HepG2 (cell line): Measurements from ENCODE around the gene TIAM1. TPM values are rescaled to one million over a fixed set of nuclear protein-coding genes. Genes with fewer than 3 reads are reported as not detected.

Experiments
- ATAC-seq: fragments of 200-7000 bp; cut with Tn5 transposase; 3 replicates; pipeline ENCODE4 v1.9.1; 2020; ENCODE audit warnings: mild to moderate bottlenecking, moderate library complexity
- BruUV-seq: library from RNA; stranded (reverse); fragments of 400-500 nt; replicated peaks from 2 replicates; lab custom pipeline; 2021; lab: Mats Ljungman, UMichigan
- CTCF ChIA-PET: fragments of 300-600 bp; formaldehyde crosslinking; extraction: SDS; loops from one replicate; lab custom pipeline; 2021; ENCODE audit warnings: low total read pairs, inconsistent platforms, low intra/inter-chr PET ratio; lab: Yijun Ruan, JAX
- POLR2A ChIA-PET: fragments of 350-600 bp; sonication (Branson Sonifier 250); formaldehyde crosslinking; loops from one replicate; lab custom pipeline; 2020; ENCODE audit warnings: antibody characterized with exemption, inconsistent platforms; lab: Yijun Ruan, JAX
- DNase-seq: peaks from one replicate; pipeline ENCODE4 v3.0.0-alpha.2; 2015; ENCODE audit warnings: low spot score
- FAIRE-seq: peaks from 3 replicates; lab custom pipeline; 2011; peaks lifted over from hg19 to GRCh38; lab: Jason Lieb, UNC
- H2AFZ ChIP-seq: one replicate; pipeline ENCODE4 v1.6.1; 2011; ENCODE audit warnings: low read length, inconsistent platforms
- H3K27ac ChIP-seq: fragments of 300-600 bp; 3 replicates; pipeline ENCODE4 v1.8.0; 2011; ENCODE audit warnings: mixed run types, mild to moderate bottlenecking, mixed read lengths, low read length, inconsistent platforms; ENCODE audit not compliant: insufficient read depth; ENCODE audit errors: extremely low read length
- H3K27me3 ChIP-seq, 2 experiments: fragments of 200-600 bp in 1 of 2; 2 replicates in 1 of 2; 3 replicates in 1 of 2; pipeline versions ENCODE4 v1.6.0 to v1.8.0; 2011; ENCODE audit warnings: low read length in 2 of 2, mild to moderate bottlenecking in 2 of 2, moderate library complexity in 2 of 2, inconsistent platforms in 1 of 2; ENCODE audit not compliant: insufficient read depth in 2 of 2, control insufficient read depth in 1 of 2
- H3K36me3 ChIP-seq, 2 experiments: fragments of 200-600 bp in 1 of 2; replicated peaks in 1 of 2; 2 replicates in 1 of 2; 3 replicates in 1 of 2; pipeline versions ENCODE4 v1.5.1 to v1.8.0; 2011; ENCODE audit warnings: low read length in 2 of 2, inconsistent platforms in 1 of 2; ENCODE audit not compliant: insufficient read depth in 2 of 2, control insufficient read depth in 1 of 2
- H3K4me1 ChIP-seq: 2 replicates; pipeline ENCODE4 v1.5.1; 2012; ENCODE audit warnings: low read length, inconsistent platforms; ENCODE audit not compliant: insufficient read depth
- H3K4me2 ChIP-seq: 2 replicates; pipeline ENCODE4 v1.6.0; 2011; ENCODE audit warnings: low read depth, low read length, inconsistent platforms
- H3K4me3 ChIP-seq, 3 experiments: fragments of 200-600 bp in 1 of 3; sonication (generic), shearing (Covaris generic) in 1 of 3; replicated peaks in 1 of 3; 2 replicates each; pipeline ENCODE4 v1.5.1; 2011 to 2016; ENCODE audit warnings: low read length in 3 of 3, inconsistent platforms in 2 of 3, low read depth in 2 of 3, mild to moderate bottlenecking in 2 of 3, control low read depth in 1 of 3, mixed read lengths in 1 of 3; ENCODE audit not compliant: insufficient read depth in 1 of 3
- H3K79me2 ChIP-seq: one replicate; pipeline ENCODE4 v1.6.1; 2011; ENCODE audit warnings: low read length, inconsistent platforms; ENCODE audit not compliant: insufficient read depth
- H3K9ac ChIP-seq: 2 replicates; pipeline ENCODE4 v1.6.0; 2011; ENCODE audit warnings: mild to moderate bottlenecking, low read depth, low read length, inconsistent platforms; ENCODE audit not compliant: insufficient read depth
- H3K9me3 ChIP-seq: 2 replicates; pipeline ENCODE4 v1.5.1; 2012; ENCODE audit warnings: mild to moderate bottlenecking, low read length
- H4K20me1 ChIP-seq: 2 replicates; pipeline ENCODE4 v1.6.0; 2011; ENCODE audit warnings: inconsistent platforms, mild to moderate bottlenecking, low read length, moderate library complexity; ENCODE audit not compliant: insufficient read depth
- E2F5 ChIP-seq: sonication (generic); formaldehyde crosslinking; conservative IDR thresholded peaks from 2 replicates; pipeline ENCODE4 v1.4.0; 2020; ENCODE audit warnings: missing genetic modification reagents
- GATA4 ChIP-seq: sonication (generic); IDR thresholded peaks from 2 replicates; pipeline ENCODE4 v1.6.1; 2016; ENCODE audit warnings: antibody characterized with exemption, low read depth, borderline replicate concordance
- MAFF ChIP-seq: IDR thresholded peaks from 2 replicates; pipeline ENCODE4 v1.6.1; 2011; ENCODE audit warnings: low read depth, low read length, improper control_type of control experiment
- MXI1 ChIP-seq: IDR thresholded peaks from 3 replicates; pipeline ENCODE4 v1.6.1; 2012; ENCODE audit warnings: low read depth, low read length, inconsistent platforms, borderline replicate concordance
- PAXIP1 ChIP-seq: sonication (generic); formaldehyde crosslinking; conservative IDR thresholded peaks from 2 replicates; pipeline ENCODE4 v1.4.0; 2020; ENCODE audit warnings: mild to moderate bottlenecking, missing genetic modification reagents, moderate library complexity
- SNAPC5 ChIP-seq: sonication (generic); formaldehyde crosslinking; IDR thresholded peaks from 2 replicates; pipeline ENCODE4 v1.8.1; 2023; ENCODE audit warnings: mild to moderate bottlenecking, missing genetic modification reagents, borderline replicate concordance
- ZBTB1 ChIP-seq: sonication (generic); formaldehyde crosslinking; IDR thresholded peaks from 2 replicates; pipeline ENCODE4 v1.4.0; 2020; ENCODE audit warnings: missing genetic modification reagents, borderline replicate concordance
- ZBTB40 ChIP-seq, 2 experiments: fragments of 450-650 bp in 1 of 2; sonication (generic) in 1 of 2; formaldehyde crosslinking in 1 of 2; IDR thresholded peaks; 2 replicates each; pipeline versions ENCODE4 v1.6.1 to v1.8.0; 2016 to 2022; ENCODE audit warnings: antibody characterized with exemption in 1 of 2, mild to moderate bottlenecking in 1 of 2, missing genetic modification reagents in 1 of 2
- WGBS: methylation state at CpG from one replicate; pipeline ENCODE4 v1.1.6; 2017; ENCODE audit warnings: low lambda C conversion rate; 5-methylcytosine and 5-hydroxymethylcytosine counted together
- in situ Hi-C: cut with HindIII; loops from 2 replicates; pipeline ENCODE4 v1.10.0; 2017; ENCODE audit warnings: low pct_unique_long_range_greater_than_20kb; ENCODE audit not compliant: extremely low pct_ligation_motif_present
- intact Hi-C: fragments of 100-400 bp; cut with micrococcal nuclease; formaldehyde crosslinking; loops from one replicate; pipeline ENCODE4 v1.10.0; 2022; ENCODE audit not compliant: unreplicated experiment
- polyA plus RNA-seq, 8 experiments: library from polyadenylated mRNA; depleted of rRNA in 3 of 8; stranded (reverse) in 7 of 8; unstranded in 1 of 8; fragments of >200 nt; fragmentation: Illumina TruSeq in 4 of 8; extraction: Trizol in 4 of 8; gene quantifications; 2 replicates each; pipeline versions ENCODE4 v1.2.1 to v1.2.3, GENCODE V29; 2011 to 2016; ENCODE audit warnings: low read depth in 4 of 8, missing spikeins in 1 of 8, mixed read lengths in 1 of 8; ENCODE audit not compliant: insufficient read depth in 1 of 8
- total RNA-seq, 5 experiments: library from RNA; depleted of rRNA; stranded (reverse); fragments of >200 nt; fragmentation: Illumina TruSeq; extraction: Trizol; gene quantifications; 2 replicates each; pipeline ENCODE4 v1.2.3, GENCODE V29; 2016; ENCODE audit warnings: low read depth in 1 of 5

The TIAM1 gene
- total and polyA plus RNA-seq, 2 of the 13 experiments (the other 11 are each of a cell fraction or from before 2014, with no cell fraction given), result 0.13 to 0.24 TPM

GRCh38 chr21:31103163-31103562, 240.9 kb downstream of the TIAM1 start:
- H3K79me2 ChIP-seq, result no peaks in the 10 kb centered on the region
- POLR2A ChIA-PET, result no interaction called here
- intact Hi-C loops, result no loop called here
- WGBS, result 1% methylated on average over 3 of the region's 3 CpGs
- ATAC-seq (no peak), DNase-seq (no peak), FAIRE-seq (no peak)
- no peaks in the 10 kb centered on the region for H4K20me1 ChIP-seq
- no peaks in the 10 kb centered on the region for H3K27me3 ChIP-seq
- in situ Hi-C loops, result no loop called here
- no peaks in the 10 kb centered on the region for H3K9me3 ChIP-seq
- H3K36me3 ChIP-seq, result no peaks in the 10 kb centered on the region
- H2AFZ ChIP-seq, result no peak overlapping the region
- no peak overlapping the region for H3K27ac ChIP-seq
- CTCF ChIA-PET, result no interaction called here
- H3K4me3 ChIP-seq, result no peak overlapping the region
- H3K4me2 ChIP-seq, result no peak overlapping the region
- H3K9ac ChIP-seq, result no peak overlapping the region
- BruUV-seq, result no TSS peak
- H3K4me1 ChIP-seq, result no peaks in the 10 kb centered on the region
- TF ChIP-seq ZBTB1 (CRISPR knock-in tag) (no peak), E2F5 (CRISPR knock-in tag) (no peak), GATA4 (no peak), PAXIP1 (CRISPR knock-in tag) (no peak), MAFF (no peak), ZBTB40 (IDR thresholded peaks at IDR 0.05) (no peak), ZBTB40 (CRISPR knock-in tag; IDR thresholded peaks at IDR 0.05) (no peak), MXI1 (no peak), SNAPC5 (CRISPR knock-in tag) (no peak)
